Thoracic aorta (tissue), 2 donors: Measurements from ENCODE around the gene LUZP1. TPM values are rescaled to one million over a fixed set of nuclear protein-coding genes. Genes with fewer than 3 reads are reported as not detected.

Experiments used
- ATAC-seq: fragments of 150-250 bp; one replicate; pipeline ENCODE4 v1.8.0; 2017; ENCODE audit warnings: low read depth; ENCODE audit not compliant: insufficient number of reproducible peaks, low FRiP score
- DNase-seq: peaks from one replicate; pipeline ENCODE4 v3.0.0-alpha.2; 2020; ENCODE audit warnings: low spot score
- H3K27ac ChIP-seq, 2 donors: fragments of 200-600 bp; sonication (generic); 1 replicate in 1 of 2; 2 replicates in 1 of 2; pipeline ENCODE4 v1.5.1; 2016; ENCODE audit warnings: mild to moderate bottlenecking in 2 of 2, moderate library complexity in 2 of 2
- H3K27me3 ChIP-seq: fragments of 200-600 bp; sonication (generic); replicated peaks from 2 replicates; pipeline ENCODE4 v1.6.0; 2016; ENCODE audit warnings: mild to moderate bottlenecking; ENCODE audit not compliant: insufficient read depth
- H3K36me3 ChIP-seq: fragments of 200-600 bp; sonication (generic); one replicate; pipeline ENCODE4 v1.5.1; 2016
- H3K4me1 ChIP-seq, 2 donors: fragments of 200-600 bp; sonication (generic); 1 replicate in 1 of 2; 2 replicates in 1 of 2; pipeline versions ENCODE4 v1.5.1 to v1.6.0; 2016; ENCODE audit warnings: low read depth in 2 of 2, mild to moderate bottlenecking in 1 of 2; ENCODE audit not compliant: control insufficient read depth in 1 of 2
- H3K4me3 ChIP-seq: fragments of 200-600 bp; sonication (generic); 2 replicates; pipeline ENCODE4 v1.5.1; 2016; ENCODE audit warnings: mild to moderate bottlenecking
- H3K9me3 ChIP-seq: fragments of 200-600 bp; sonication (generic); 2 replicates; pipeline ENCODE4 v1.5.1; 2016
- total RNA-seq, 2 donors: library from RNA; depleted of rRNA; stranded (reverse); fragments of >200 nt; gene quantifications; one replicate each; pipeline versions ENCODE4 v1.1.0 to v1.2.3, GENCODE V29; 2016
- TF ChIP-seq, protein P1 (sequence below): fragments of 200-600 bp; sonication (generic); IDR thresholded peaks from one replicate; pipeline ENCODE4 v1.5.1; 2019; ENCODE audit warnings: antibody characterized with exemption

LUZP1 gene
- total RNA-seq, 2 donors from 2014 or later = 17.9 to 38.4 TPM

DNA sequence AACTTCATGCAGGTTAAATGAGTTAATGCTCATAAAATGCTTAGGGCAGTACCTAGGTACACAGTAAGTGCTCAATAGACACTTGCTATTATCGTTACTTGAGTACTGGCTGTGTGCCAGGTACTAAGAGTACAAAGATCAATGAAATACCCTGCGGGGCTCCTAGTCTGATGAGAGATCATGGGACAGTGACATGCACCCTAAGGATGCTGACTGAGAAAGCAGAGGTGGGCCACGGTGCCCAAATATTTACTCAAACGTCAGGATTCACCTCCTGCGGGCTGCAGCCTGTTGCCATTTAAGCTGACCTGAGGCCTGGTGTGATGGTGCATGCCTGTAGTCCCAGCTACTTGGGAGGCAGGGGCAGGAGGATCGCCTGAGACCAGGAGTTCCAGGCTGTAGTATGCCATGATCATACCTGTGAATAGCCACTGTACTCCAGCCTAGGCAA lies 19.8 kb upstream of the LUZP1 start:
- H3K4me1 ChIP-seq = peaks cover 0 to 6% of the 10 kb centered on the region in 2 donors
- no peak for DNase-seq

GRCh38 chr1:23187637-23188036 lies 19.0 kb upstream of the LUZP1 start:
- H3K9me3 ChIP-seq = no peaks in the 10 kb centered on the region
- ATAC-seq = no peak
- TF ChIP-seq, protein P1, sequence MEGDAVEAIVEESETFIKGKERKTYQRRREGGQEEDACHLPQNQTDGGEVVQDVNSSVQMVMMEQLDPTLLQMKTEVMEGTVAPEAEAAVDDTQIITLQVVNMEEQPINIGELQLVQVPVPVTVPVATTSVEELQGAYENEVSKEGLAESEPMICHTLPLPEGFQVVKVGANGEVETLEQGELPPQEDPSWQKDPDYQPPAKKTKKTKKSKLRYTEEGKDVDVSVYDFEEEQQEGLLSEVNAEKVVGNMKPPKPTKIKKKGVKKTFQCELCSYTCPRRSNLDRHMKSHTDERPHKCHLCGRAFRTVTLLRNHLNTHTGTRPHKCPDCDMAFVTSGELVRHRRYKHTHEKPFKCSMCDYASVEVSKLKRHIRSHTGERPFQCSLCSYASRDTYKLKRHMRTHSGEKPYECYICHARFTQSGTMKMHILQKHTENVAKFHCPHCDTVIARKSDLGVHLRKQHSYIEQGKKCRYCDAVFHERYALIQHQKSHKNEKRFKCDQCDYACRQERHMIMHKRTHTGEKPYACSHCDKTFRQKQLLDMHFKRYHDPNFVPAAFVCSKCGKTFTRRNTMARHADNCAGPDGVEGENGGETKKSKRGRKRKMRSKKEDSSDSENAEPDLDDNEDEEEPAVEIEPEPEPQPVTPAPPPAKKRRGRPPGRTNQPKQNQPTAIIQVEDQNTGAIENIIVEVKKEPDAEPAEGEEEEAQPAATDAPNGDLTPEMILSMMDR = no peak

More for the DNA sequence above, 19.8 kb upstream of the LUZP1 start:
- TF ChIP-seq, protein P1 = no peak
- no peaks in the 10 kb centered on the region for H3K27me3 ChIP-seq
- H3K4me3 ChIP-seq = no peak overlapping the region
- no peak for ATAC-seq
- H3K9me3 ChIP-seq = no peaks in the 10 kb centered on the region
- no peaks in the 10 kb centered on the region for H3K36me3 ChIP-seq
- no peak overlapping the region for H3K27ac ChIP-seq

DNA sequence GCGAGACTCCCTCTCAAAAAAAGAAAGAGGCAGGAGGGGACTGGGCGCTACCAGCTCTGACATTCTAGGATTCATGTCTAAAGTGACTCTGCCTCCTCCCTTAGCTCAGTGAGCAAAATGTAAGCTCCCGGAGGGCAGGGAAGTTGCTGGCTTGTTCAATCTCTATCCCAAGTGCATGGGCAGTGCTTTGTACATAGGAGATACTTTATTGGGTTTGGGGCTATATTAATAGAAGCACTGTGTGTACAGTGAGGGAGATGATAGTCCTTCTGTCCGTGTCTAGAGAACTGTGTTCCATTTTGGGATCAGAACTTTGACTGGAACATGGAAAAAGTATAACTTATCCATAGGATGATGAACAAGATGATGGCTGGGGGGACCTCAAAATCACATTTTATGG lies 16.7 kb upstream of the LUZP1 start:
- no peaks in the 10 kb centered on the region for H3K36me3 ChIP-seq
- H3K27me3 ChIP-seq = no peaks in the 10 kb centered on the region
- no peak for ATAC-seq
- no peaks in the 10 kb centered on the region for H3K9me3 ChIP-seq
- no peak overlapping the region for H3K27ac ChIP-seq
- H3K4me3 ChIP-seq = no peak overlapping the region
- no peak for DNase-seq
- TF ChIP-seq, protein P1 = no peak
- H3K4me1 ChIP-seq = peaks cover 0 to 6% of the 10 kb centered on the region in 2 donors

More at GRCh38 chr1:23187637-23188036, 19.0 kb upstream of the LUZP1 start:
- H3K4me1 ChIP-seq = peaks cover 0 to 6% of the 10 kb centered on the region in 2 donors
- no peak overlapping the region for H3K4me3 ChIP-seq
- no peak for DNase-seq
- H3K36me3 ChIP-seq = no peaks in the 10 kb centered on the region
- H3K27me3 ChIP-seq = no peaks in the 10 kb centered on the region
- no peak overlapping the region for H3K27ac ChIP-seq

DNA sequence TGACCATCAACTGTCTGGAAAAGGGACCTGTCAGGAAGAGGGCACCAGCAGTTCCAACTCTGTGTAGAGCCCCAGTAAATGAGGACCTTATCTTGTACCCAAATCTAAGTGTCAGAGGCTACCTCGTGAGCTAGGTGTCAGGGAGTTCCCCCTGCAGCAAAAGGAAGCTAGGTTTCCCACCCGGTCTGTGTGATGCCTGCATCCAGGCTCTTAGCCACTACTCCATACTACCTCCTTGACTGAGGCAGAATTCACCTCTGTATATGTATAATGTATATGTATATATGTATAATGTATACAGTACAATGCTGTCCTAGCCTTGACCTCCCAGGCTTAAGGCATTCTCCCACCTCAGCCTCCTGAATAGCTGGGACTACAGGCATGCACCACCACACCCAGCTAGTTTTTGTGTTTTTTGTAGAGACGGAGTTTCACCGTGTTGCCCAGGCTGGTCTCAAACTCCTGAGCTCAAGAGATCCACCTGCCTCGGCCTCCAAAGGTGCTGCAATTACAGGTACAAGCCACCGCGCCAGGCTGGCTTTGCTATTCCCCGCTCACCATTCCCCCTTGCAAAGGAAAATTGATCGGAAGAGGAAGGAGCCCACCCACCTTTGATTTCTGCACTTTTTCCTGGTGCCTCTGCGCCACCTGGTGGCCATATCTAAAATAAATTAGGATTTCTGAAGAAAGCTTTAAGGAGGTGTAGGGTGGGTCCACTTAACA lies 15.7 kb upstream of the LUZP1 start:
- DNase-seq = no peak
- Histone ChIP-seq H3K27ac (no peak overlapping the region), H3K4me3 (peak overlapping the region; percentile 71), H3K36me3 (no peaks in the 10 kb centered on the region), H3K27me3 (no peaks in the 10 kb centered on the region), H3K9me3 (no peaks in the 10 kb centered on the region), H3K4me1 (peaks cover 0 to 6% of the 10 kb centered on the region in 2 donors)
- no peak for ATAC-seq
- TF ChIP-seq, protein P1 = peak; percentile 88

DNA sequence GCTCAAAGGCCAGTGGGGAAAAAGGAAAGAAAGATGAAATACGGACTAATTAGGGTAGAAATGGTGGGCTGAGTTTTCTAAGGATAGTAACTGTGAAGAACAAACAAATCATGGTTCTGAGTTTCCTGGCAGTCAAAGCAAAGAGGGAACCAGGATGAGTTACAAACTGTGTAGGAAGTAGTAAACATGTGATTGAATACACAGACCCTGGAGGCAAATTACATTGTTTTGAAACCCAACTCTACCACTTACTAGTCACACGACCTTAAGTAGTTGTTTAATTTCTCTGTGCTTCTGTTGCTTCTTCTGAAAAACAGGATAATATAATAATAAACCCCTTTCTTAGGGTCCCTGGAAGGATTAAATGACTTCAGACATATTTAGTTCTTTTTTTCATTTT lies 11.2 kb upstream of the LUZP1 start:
- Histone ChIP-seq H3K4me3 (no peak overlapping the region), H3K9me3 (no peaks in the 10 kb centered on the region), H3K36me3 (no peaks in the 10 kb centered on the region), H3K4me1 (peaks cover 2 to 32% of the 10 kb centered on the region in 2 donors), H3K27ac (no peak overlapping the region), H3K27me3 (no peaks in the 10 kb centered on the region)
- ATAC-seq (no peak), DNase-seq (no peak)
- TF ChIP-seq, protein P1 = no peak
